GM12878 (cell line): ENCODE results near the gene CACNA1D. TPM values are rescaled to one million over a fixed set of nuclear protein-coding genes. Genes with fewer than 3 reads are reported as not detected.

Source experiments
- ATAC-seq: fragments of 200-7000 bp; cut with Tn5 transposase; 3 replicates; pipeline ENCODE4 v1.9.1; 2020; ENCODE audit warnings: mild to moderate bottlenecking, moderate library complexity
- BruUV-seq: library from RNA; stranded (reverse); fragments of 400-500 nt; replicated peaks from 2 replicates; lab custom pipeline; 2021; lab: Mats Ljungman, UMichigan
- CTCF ChIA-PET: fragments of 300-600 bp; sonication (Branson Sonifier 250); formaldehyde crosslinking; extraction: SDS; loops from one replicate; lab custom pipeline; 2021; ENCODE audit warnings: inconsistent platforms; lab: Yijun Ruan, JAX
- POLR2A ChIA-PET: fragments of 350-600 bp; formaldehyde crosslinking; extraction: SDS; loops from one replicate; lab custom pipeline; 2021; ENCODE audit warnings: inconsistent platforms; lab: Charles Lee
- RAD21 ChIA-PET: fragments of 300-600 bp; sonication (Branson Sonifier 250); formaldehyde crosslinking; loops from one replicate; lab custom pipeline; 2023; ENCODE audit warnings: antibody characterized with exemption; ENCODE audit not compliant: unreplicated experiment; lab: Charles Lee
- SMC1A ChIA-PET: fragments of 300-600 bp; sonication (Branson Sonifier 250); formaldehyde crosslinking; loops from one replicate; lab custom pipeline; 2023; ENCODE audit not compliant: unreplicated experiment, uncharacterized antibody; lab: Charles Lee
- DNase-seq: peaks from one replicate; pipeline ENCODE4 v3.0.0-alpha.2; 2011; ENCODE audit warnings: low read depth, low spot score
- FAIRE-seq: peaks from 3 replicates; lab custom pipeline; 2011; peaks lifted over from hg19 to GRCh38; lab: Jason Lieb, UNC
- H2AFZ ChIP-seq: 2 replicates; pipeline ENCODE4 v1.6.0; 2011; ENCODE audit warnings: low read depth, low read length, control low read depth; ENCODE audit not compliant: control insufficient read depth
- H3K27ac ChIP-seq: 2 replicates; pipeline ENCODE4 v1.5.1; 2011; ENCODE audit warnings: control low read depth; ENCODE audit not compliant: control insufficient read depth, insufficient read depth
- H3K27me3 ChIP-seq, 2 experiments: replicated peaks in 1 of 2; 2 replicates each; pipeline versions ENCODE4 v1.6.0 to v1.6.1; 2011; ENCODE audit warnings: low read length in 1 of 2; ENCODE audit not compliant: control insufficient read depth in 2 of 2, insufficient read depth in 2 of 2
- H3K36me3 ChIP-seq, 2 experiments: 2 replicates each; pipeline ENCODE4 v1.5.1; 2011; ENCODE audit warnings: low read length in 1 of 2; ENCODE audit not compliant: control insufficient read depth in 2 of 2, insufficient read depth in 2 of 2
- H3K4me1 ChIP-seq: 2 replicates; pipeline ENCODE4 v1.6.1; 2011; ENCODE audit warnings: mild to moderate bottlenecking, low read length, moderate library complexity, mixed read lengths; ENCODE audit not compliant: control insufficient read depth, insufficient read depth
- H3K4me2 ChIP-seq: 2 replicates; pipeline ENCODE4 v1.6.0; 2011; ENCODE audit warnings: control low read depth; ENCODE audit not compliant: control insufficient read depth, insufficient read depth
- H3K4me3 ChIP-seq: fragments of 200-600 bp; sonication (generic); 2 replicates; pipeline ENCODE4 v1.5.1; 2016
- H3K79me2 ChIP-seq: 2 replicates; pipeline ENCODE4 v1.6.0; 2011; ENCODE audit warnings: low read length; ENCODE audit not compliant: control insufficient read depth, insufficient read depth
- H3K9ac ChIP-seq: 2 replicates; pipeline ENCODE4 v1.8.0; 2011; ENCODE audit warnings: low read length, control low read depth, mixed read lengths; ENCODE audit not compliant: control insufficient read depth, insufficient read depth
- H3K9me3 ChIP-seq: replicated peaks from 3 replicates; pipeline ENCODE4 v1.5.1; 2011; ENCODE audit warnings: mild to moderate bottlenecking, low read length; ENCODE audit not compliant: control insufficient read depth, insufficient read depth
- H4K20me1 ChIP-seq: 2 replicates; pipeline ENCODE4 v1.6.0; 2011; ENCODE audit not compliant: control insufficient read depth, insufficient read depth
- BMI1 ChIP-seq: fragments of 450-650 bp; IDR thresholded peaks from 2 replicates; pipeline ENCODE4 v1.6.1; 2016; ENCODE audit warnings: mild to moderate bottlenecking, moderate library complexity, borderline replicate concordance
- CREM ChIP-seq: IDR thresholded peaks from 2 replicates; pipeline ENCODE4 v1.6.1; 2014; ENCODE audit warnings: antibody characterized with exemption, low read depth
- NR2C1 ChIP-seq: fragments of 450-650 bp; IDR thresholded peaks from 2 replicates; pipeline ENCODE4 v1.6.1; 2017; ENCODE audit warnings: antibody characterized with exemption, mild to moderate bottlenecking, moderate library complexity
- POLR2A ChIP-seq: IDR thresholded peaks from 2 replicates; pipeline ENCODE4 v1.6.1; 2011; ENCODE audit warnings: low read depth, mild to moderate bottlenecking, low read length
- RAD21 ChIP-seq: IDR thresholded peaks from 2 replicates; pipeline ENCODE4 v1.6.1; 2011; ENCODE audit warnings: mild to moderate bottlenecking, low read depth, low read length, moderate library complexity; ENCODE audit not compliant: insufficient read depth
- STAT1 ChIP-seq: fragments of 450-650 bp; conservative IDR thresholded peaks from 2 replicates; pipeline ENCODE4 v1.6.1; 2014; ENCODE audit warnings: antibody characterized with exemption, mild to moderate bottlenecking
- TCF12 ChIP-seq: IDR thresholded peaks from 2 replicates; pipeline ENCODE4 v1.6.1; 2011; ENCODE audit warnings: low read depth, mild to moderate bottlenecking, low read length
- ZNF217 ChIP-seq: fragments of 450-650 bp; IDR thresholded peaks from 2 replicates; pipeline ENCODE4 v1.6.1; 2017; ENCODE audit warnings: antibody characterized with exemption, mild to moderate bottlenecking
- WGBS: methylation state at CpG from one replicate; pipeline ENCODE4 v1.1.6; 2016; ENCODE audit warnings: low lambda C conversion rate; ENCODE audit not compliant: insufficient replicate concordance, insufficient coverage; ENCODE audit errors: missing lambda C conversion rate; 5-methylcytosine and 5-hydroxymethylcytosine counted together
- in situ Hi-C: fragments of 300-500 bp; cut with MboI; formaldehyde crosslinking; loops from 9 replicates; pipeline ENCODE4 v1.14.3; 2018; ENCODE audit warnings: mixed read lengths
- intact Hi-C: fragments of 100-400 bp; cut with micrococcal nuclease; formaldehyde crosslinking; loops from one replicate; pipeline ENCODE4 v1.14.2; 2022; ENCODE audit not compliant: unreplicated experiment
- polyA plus RNA-seq, 11 experiments: library from polyadenylated mRNA; depleted of rRNA in 4 of 11; unstranded in 6 of 11; stranded (reverse) in 5 of 11; fragments of >200 nt; fragmentation: Nextera tagmentation in 4 of 11; fragmentation: Illumina TruSeq in 1 of 11; extraction: Ambion mirVana in 4 of 11; extraction: Trizol in 1 of 11; gene quantifications; 1 replicate in 1 of 11; 2 replicates in 10 of 11; pipeline versions ENCODE4 v1.2.1 to v1.2.3, GENCODE V29; 2011 to 2016; ENCODE audit warnings: inconsistent platforms in 2 of 11, missing spikeins in 2 of 11, low read depth in 1 of 11
- total RNA-seq, 4 experiments: library from RNA; depleted of rRNA in 3 of 4; stranded (reverse); fragments of >200 nt in 3 of 4; fragmentation: Illumina TruSeq in 1 of 4; extraction: Trizol in 1 of 4; gene quantifications; 2 replicates each; pipeline versions ENCODE4 v1.2.1 to v1.2.3, GENCODE V29; 2013 to 2021
- TF ChIP-seq, protein P1 (sequence below): fragments of 450-650 bp; IDR thresholded peaks from 2 replicates; pipeline ENCODE4 v1.6.1; 2018; ENCODE audit warnings: mild to moderate bottlenecking, low read depth, moderate library complexity; ENCODE audit not compliant: partially characterized antibody
- TF ChIP-seq, protein P2 (sequence below): fragments of 450-650 bp; IDR thresholded peaks from 2 replicates; pipeline ENCODE4 v1.6.1; 2016; ENCODE audit warnings: mild to moderate bottlenecking
- TF ChIP-seq, protein P3 (sequence below): fragments of 450-650 bp; IDR thresholded peaks from 2 replicates; pipeline ENCODE4 v1.6.1; 2016; ENCODE audit warnings: mild to moderate bottlenecking, moderate library complexity, borderline replicate concordance

Gene CACNA1D
- total and polyA plus RNA-seq, 10 of the 15 experiments (the other 5 are each of a cell fraction or from before 2014, with no cell fraction given): 0.21 to 24.4 (median 1.6) TPM

DNA sequence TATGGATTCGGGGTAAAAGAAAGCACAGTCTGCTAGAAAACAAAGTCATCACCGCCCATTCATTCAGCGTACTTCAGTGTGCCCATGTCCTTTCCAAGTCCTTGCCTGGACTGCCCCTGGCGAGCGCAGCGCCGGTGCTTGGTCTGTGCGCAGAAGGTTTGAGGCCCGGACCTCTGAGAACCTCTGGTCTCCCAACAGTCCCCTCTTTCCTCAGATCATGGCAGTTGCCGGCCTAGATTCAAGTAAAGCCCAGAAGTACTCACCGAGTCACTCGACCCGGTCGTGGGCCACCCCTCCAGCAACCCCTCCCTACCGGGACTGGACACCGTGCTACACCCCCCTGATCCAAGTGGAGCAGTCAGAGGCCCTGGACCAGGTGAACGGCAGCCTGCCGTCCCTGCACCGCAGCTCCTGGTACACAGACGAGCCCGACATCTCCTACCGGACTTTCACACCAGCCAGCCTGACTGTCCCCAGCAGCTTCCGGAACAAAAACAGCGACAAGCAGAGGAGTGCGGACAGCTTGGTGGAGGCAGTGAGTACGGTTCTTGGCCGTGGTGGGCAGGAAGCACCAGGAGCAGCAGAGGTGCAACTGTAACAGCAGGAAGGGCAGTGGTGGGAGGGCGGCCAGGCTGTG is 315.5 kb downstream of the CACNA1D start:
- POLR2A ChIA-PET: no interaction called here
- no peak overlapping the region for H2AFZ ChIP-seq
- H4K20me1 ChIP-seq: no peaks in the 10 kb centered on the region
- DNase-seq: no peak
- no peaks in the 10 kb centered on the region for H3K36me3 ChIP-seq
- TF ChIP-seq NR2C1: no peak
- no peak for TF ChIP-seq RAD21
- TF ChIP-seq TCF12: no peak
- no peak for TF ChIP-seq POLR2A
- no peak for TF ChIP-seq BMI1
- no peak for TF ChIP-seq ZNF217
- no peak for TF ChIP-seq CREM
- TF ChIP-seq, protein P1, sequence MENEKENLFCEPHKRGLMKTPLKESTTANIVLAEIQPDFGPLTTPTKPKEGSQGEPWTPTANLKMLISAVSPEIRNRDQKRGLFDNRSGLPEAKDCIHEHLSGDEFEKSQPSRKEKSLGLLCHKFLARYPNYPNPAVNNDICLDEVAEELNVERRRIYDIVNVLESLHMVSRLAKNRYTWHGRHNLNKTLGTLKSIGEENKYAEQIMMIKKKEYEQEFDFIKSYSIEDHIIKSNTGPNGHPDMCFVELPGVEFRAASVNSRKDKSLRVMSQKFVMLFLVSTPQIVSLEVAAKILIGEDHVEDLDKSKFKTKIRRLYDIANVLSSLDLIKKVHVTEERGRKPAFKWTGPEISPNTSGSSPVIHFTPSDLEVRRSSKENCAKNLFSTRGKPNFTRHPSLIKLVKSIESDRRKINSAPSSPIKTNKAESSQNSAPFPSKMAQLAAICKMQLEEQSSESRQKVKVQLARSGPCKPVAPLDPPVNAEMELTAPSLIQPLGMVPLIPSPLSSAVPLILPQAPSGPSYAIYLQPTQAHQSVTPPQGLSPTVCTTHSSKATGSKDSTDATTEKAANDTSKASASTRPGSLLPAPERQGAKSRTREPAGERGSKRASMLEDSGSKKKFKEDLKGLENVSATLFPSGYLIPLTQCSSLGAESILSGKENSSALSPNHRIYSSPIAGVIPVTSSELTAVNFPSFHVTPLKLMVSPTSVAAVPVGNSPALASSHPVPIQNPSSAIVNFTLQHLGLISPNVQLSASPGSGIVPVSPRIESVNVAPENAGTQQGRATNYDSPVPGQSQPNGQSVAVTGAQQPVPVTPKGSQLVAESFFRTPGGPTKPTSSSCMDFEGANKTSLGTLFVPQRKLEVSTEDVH: no peak
- TF ChIP-seq, protein P2, sequence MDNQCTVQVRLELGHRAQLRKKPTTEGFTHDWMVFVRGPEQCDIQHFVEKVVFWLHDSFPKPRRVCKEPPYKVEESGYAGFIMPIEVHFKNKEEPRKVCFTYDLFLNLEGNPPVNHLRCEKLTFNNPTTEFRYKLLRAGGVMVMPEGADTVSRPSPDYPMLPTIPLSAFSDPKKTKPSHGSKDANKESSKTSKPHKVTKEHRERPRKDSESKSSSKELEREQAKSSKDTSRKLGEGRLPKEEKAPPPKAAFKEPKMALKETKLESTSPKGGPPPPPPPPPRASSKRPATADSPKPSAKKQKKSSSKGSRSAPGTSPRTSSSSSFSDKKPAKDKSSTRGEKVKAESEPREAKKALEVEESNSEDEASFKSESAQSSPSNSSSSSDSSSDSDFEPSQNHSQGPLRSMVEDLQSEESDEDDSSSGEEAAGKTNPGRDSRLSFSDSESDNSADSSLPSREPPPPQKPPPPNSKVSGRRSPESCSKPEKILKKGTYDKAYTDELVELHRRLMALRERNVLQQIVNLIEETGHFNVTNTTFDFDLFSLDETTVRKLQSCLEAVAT: no peak
- TF ChIP-seq, protein P3, sequence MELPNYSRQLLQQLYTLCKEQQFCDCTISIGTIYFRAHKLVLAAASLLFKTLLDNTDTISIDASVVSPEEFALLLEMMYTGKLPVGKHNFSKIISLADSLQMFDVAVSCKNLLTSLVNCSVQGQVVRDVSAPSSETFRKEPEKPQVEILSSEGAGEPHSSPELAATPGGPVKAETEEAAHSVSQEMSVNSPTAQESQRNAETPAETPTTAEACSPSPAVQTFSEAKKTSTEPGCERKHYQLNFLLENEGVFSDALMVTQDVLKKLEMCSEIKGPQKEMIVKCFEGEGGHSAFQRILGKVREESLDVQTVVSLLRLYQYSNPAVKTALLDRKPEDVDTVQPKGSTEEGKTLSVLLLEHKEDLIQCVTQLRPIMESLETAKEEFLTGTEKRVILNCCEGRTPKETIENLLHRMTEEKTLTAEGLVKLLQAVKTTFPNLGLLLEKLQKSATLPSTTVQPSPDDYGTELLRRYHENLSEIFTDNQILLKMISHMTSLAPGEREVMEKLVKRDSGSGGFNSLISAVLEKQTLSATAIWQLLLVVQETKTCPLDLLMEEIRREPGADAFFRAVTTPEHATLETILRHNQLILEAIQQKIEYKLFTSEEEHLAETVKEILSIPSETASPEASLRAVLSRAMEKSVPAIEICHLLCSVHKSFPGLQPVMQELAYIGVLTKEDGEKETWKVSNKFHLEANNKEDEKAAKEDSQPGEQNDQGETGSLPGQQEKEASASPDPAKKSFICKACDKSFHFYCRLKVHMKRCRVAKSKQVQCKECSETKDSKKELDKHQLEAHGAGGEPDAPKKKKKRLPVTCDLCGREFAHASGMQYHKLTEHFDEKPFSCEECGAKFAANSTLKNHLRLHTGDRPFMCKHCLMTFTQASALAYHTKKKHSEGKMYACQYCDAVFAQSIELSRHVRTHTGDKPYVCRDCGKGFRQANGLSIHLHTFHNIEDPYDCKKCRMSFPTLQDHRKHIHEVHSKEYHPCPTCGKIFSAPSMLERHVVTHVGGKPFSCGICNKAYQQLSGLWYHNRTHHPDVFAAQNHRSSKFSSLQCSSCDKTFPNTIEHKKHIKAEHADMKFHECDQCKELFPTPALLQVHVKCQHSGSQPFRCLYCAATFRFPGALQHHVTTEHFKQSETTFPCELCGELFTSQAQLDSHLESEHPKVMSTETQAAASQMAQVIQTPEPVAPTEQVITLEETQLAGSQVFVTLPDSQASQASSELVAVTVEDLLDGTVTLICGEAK: no peak
- no peak for TF ChIP-seq STAT1
- TF ChIP-seq, all 136 proteins: peak for 0
- Histone ChIP-seq H3K9me3 (no peaks in the 10 kb centered on the region), H3K4me2 (no peak overlapping the region), H3K27me3 (no peaks in the 10 kb centered on the region), H3K4me1 (peaks cover 17% of the 10 kb centered on the region), H3K79me2 (no peaks in the 10 kb centered on the region), H3K27ac (no peak overlapping the region), H3K4me3 (no peak overlapping the region), H3K9ac (no peak overlapping the region)
- CTCF ChIA-PET: interaction anchor here (0.5 to 1.3 kb wide), 2 partner anchors 9 to 100 kb away, joined by 3 to 4 read pairs; no protein-coding TSS in a partner anchor
- intact Hi-C loops: no loop called here
- RAD21 ChIA-PET: no interaction called here
- BruUV-seq: no TSS peak
- FAIRE-seq (no peak), ATAC-seq (no peak)
- WGBS: 68% methylated on average over 28 of the region's 28 CpGs
- in situ Hi-C loops: no loop called here
- SMC1A ChIA-PET: interaction anchor here (1.3 kb wide), 1 partner anchor 16 kb away, joined by 3 read pairs; no protein-coding TSS in a partner anchor
